Dedifferentiated amniotic fluid mesenchymal stem cell (primary cell): Measurements from ENCODE around the gene CLEC16A.
"Not testable (repeated sequence)": the region's sequence is repeated elsewhere in the genome, so short reads cannot be mapped to it uniquely, and the experiment has no call there.

ENCODE experiments used
- DNase-seq: peaks from one replicate; pipeline ENCODE4 v3.0.0-alpha.2; 2016; ENCODE audit errors: extremely low spot score

CLEC16A gene

DNA sequence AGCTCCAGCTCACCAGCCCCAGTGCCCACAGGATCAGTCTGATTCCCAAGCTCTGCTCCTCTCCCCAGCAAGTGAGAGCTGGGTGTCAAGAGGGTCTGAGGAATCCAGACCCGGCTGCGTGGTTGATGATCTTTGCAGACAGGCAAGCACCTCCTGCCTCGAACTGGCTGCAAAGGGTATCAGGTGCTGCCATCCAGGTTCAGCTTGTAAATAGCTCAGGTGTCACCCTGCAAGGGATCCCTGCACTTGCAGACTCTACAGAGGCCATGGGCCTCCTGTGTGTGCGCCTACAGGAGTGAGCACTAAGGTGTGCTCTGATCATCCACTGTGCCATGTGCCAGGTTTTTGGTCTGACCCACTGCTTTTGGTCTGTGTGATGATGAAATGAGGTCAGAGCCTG, 18.3 kb upstream of the CLEC16A start:
- DNase-seq = no peak

DNA sequence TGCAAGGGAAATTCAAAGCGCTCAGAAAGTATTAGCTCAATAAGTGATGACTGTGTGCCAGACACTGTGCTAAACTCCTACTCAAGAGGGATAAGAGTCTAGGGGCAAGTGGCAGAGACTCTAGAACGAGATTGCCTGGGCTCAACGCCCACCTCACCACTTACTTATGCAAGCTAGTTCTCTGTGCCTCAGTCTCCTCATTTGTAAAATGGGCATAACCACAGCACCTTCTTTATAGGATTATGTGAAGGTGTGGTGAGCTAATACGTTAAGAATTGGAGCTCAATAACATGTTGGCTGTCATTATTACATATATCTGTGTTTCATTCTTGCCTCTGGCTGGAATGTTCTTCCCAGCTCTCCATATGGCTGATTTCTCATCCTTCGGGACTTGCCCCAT, 17.5 kb upstream of the CLEC16A start:
- DNase-seq = no peak

DNA sequence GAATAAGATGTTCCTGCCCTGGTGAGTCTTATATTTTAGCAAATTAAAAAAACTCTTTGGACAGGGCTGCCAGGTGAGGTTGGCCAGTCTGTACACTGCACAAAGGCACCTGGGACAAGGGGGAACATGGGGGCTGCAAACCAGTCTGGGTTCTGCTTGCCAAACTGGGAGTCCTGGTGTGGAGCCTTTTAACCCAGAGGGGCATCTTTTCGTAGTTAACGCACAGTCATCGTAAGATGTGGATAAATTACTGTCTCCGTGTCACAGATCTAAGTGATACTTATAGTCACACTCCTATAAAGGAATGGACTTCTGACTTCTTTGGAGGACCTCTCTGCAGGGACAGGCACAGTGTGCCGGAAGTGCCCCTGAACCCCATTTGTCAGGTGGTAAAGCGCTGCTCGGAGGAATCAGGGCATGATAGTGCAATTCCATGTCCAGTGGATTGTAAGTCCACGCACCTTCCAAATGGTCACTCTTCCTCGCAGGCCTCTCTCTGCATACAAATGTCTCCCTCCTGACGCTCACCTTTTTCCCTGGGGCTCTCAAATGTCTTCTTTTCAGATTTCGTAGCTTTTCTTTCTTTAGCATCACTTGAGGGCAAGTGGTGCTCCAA, 16.8 kb upstream of the CLEC16A start:
- DNase-seq = no peak

DNA sequence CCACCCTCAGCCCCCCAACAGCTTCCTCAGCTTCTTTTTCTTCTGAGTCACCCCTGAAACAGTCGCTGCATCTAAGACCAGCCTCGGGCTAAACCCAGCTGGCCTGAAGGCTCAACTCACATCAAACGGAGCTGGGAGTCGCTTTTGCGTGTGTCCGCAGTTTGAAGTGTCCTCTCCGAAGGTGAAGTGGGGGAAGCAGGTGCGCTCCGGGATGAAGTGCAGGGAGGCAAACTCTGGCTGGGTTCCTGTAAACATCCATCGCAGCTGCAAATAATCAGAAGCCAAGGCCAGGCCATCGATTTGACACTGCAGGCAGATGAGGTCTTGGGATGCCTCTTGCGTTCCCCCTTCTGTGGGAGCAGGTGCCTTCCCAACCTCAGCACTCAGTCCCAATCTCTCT, 15.3 kb upstream of the CLEC16A start:
- not testable (repeated sequence) for DNase-seq

DNA sequence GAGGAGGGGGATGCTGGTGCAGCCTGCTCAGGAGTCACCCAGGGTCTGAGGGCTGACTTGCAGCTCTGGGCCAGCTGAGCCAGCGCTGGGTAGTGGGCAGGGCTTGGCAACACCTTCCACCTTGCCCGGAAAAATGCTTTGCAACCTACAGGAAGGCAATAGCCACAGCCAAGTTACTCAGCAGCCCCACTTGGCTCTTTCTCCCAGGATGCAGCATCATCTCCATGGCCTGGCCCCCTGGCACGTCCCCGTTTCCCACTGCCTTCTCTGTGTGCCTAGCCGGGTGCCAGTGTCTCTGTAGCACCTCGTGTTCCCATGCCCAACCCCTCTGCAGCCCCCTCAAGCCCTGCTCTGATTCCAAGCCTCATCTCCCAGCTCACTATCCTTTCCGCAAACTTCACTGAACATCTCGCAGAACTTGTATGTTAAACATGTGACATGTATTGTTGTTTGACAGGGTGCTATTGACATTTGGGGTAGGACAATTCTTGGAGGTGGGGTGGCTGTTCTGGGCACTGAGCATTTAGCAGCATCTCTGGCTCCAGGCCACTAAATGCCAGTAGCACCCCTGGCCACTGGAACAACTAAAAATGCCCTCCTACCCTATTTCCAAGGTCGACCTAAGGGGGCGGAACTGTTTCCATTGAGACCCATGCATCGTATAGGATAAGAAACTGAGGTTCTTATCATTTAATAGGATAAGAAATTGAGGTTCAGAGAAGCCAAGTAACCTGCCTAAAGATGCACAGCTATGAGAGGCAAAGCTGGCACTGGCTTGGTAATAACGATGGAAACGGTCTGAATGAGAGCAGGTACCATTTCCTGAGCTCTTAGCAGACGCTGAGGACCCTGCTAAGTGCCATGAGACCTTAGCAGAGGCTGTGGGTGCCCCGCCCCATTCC, 14.3 kb upstream of the CLEC16A start:
- DNase-seq = no peak

DNA sequence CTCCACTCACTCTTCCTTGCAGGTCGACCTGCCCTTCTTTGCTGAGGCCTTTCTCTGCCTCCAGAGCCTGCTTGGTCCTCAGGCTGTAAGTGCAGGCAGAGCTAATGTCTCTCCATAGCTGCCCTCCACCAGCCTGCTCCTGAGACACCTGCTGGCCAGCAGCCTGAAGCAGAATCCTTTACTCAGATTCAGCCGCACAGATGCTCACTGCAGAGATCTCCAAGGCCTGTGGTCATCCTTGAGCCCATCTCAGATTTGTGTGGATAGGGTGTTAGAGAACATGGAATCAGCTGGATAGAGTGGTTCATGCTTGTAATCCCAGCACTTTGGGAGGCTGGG, 13.6 kb upstream of the CLEC16A start:
- DNase-seq = no peak

DNA sequence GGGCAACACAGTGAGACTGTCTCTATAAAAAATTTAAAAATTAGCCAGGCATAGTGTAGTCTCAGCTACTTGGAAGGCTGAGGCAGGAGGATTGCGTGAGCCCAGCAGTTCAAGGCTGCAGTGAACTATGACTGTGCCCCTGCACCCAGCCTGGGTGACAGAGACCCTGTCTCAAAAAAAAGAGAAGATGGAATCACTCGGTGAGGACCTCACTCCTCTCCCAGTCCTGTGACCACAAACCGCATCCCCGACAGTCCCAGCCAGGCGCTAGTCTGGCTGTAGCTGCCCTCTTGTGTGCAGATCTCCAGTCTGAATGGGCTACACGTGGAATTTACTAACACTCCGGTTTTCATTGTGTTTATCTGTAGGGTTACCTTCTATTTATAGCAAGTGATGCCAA, 13.2 kb upstream of the CLEC16A start:
- no peak for DNase-seq

DNA sequence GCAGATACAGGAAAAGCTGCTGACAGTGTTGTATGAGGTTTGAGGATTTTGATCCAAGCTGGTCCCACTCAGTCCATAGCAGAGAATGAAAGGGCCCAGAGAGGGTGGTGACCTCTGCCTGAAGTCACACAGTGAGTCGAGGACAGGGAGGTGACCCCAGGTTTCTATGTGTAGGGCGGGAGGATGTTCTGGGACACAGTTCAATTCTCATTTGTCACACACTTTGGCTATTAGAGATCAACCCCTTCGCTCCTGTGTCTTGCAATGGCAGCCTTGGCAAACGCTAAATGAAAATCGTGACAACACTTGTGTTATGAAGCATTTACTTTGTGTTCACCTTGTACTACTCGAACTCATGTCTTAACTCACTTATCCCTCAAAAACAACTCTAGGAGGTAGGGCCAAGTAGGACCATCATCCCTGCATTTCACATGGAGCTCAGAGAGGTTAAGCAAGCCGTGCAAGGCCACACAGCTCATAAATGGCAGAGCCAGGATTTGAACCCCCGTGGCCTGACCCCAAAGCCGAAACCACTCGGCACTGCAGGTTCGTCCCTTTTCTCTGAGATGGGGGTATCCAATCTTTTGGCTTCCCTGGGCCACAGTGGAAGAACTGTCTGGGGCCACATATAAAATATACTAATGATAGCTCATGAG, 12.3 kb upstream of the CLEC16A start:
- no peak for DNase-seq

DNA sequence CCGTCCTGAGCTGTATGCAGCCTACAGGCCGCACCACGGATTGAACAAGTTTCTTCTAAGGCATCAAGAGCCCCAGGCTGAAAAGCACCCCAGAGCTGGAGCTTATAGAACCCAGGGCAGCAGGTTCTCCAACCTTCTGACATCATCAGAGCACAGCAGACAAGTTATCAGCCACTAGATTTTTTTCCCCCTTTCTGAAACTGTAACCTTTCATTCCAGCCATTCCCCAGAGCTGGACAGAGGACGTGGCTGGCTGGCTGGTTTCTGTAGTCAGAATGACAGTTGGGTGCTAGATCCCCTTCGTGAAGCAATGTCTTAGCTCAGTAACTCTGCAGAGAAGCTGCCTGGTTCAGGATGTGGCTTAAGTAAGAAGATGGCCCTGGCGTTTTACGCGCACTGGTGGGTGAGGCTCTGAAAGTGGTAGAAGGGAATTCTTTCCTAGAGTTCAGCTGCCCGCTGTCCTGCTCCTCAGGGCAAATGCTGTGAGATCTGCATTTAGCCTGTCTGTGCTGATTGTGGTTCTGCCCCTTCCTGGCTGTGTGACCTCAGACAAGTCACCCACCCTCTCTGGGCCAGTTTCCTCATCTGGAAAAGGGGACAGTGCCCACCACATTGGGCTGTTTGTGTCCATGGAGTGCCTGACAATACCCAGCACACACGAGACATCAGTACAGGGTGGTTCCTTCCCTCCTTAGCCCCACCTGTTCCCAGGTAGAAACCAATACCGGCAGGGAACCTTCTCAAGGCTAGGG, 11.2 kb upstream of the CLEC16A start:
- DNase-seq = no peak

DNA sequence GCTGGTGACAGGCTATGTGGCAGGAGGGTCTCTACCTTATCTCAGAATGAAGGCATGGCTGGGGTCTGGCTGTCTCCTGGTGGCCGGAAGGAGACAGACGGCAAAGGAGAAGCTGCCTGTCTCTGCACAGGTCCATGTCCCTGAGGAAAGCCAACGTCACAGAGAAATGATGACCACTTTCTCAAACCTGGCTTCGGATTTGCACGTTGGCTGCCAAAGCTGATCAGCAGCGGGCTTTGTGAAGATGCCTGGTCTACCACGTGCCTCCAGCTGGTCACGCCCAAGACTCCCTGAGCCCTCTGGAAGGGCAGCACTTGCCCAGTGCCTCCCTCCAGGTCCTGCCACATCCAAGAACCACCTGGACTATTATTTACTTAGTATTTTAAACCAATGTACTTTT, 10.5 kb upstream of the CLEC16A start:
- DNase-seq = no peak

DNA sequence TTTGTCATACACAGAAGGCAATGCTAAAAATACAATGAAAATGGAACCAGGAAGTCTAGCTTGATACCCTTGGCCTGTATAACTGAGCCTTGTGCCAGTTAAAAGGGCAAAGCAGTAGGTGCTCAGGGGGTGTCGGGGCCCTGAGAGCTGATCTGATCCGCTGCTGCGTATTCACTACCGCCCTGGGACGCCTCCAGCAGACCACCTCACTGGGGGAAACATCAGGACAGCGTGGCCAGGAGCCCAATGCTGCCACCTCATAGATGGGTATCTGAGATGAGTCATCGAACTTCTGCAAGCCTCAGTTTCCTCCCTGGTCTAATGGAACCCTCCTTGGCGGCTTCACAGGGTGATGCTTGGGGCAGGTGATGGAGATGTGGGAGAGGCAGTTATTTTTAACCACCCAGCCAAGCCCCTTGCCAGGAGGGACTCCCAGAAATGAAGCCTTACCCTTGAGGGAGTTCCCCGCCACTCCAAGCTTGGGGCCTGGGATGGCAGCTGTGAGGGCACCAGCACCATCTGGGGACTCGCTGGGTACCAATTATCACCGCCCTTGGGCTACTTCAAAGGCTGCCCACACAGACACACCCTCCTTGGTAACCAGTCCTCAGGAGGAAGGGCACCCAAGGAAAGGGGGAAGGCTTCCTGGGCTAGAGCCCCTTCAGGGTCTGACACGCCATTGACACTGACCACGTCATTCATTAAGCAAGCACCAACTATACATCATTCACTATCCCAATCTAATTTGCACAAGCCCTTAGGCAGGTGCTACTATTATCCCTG, 9.8 kb upstream of the CLEC16A start:
- DNase-seq = no peak

DNA sequence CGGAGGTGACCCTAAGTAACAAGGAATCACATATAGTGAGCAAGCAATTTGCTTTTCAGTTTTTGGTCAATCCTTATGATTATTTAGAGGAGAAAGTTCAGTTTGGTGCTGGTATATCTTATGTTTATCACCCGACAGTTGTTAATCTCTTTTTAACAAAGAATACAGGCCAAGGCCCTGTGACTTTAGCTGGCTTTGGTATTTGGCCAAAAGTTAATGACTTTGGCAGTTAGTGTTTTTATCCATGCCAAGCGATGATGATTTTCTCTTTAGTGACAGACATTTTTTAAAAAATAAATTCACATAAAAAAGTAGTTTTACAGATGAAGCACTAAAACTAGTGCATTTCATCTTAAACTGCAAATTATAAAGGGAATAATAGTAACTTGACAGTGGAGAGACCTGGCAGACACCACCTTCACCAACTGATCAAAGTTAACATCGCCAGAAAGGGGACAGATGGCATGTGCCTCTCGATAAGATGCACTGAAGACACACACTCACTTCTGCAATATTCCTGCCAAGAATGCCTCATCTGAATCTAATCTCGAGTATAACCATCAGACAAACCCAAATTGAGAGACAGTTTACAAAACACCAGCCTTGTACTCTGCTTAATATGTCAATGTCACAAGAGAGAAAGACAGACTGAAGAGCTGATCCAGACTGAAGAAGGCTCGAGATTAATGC, 9.0 kb upstream of the CLEC16A start:
- DNase-seq = no peak

DNA sequence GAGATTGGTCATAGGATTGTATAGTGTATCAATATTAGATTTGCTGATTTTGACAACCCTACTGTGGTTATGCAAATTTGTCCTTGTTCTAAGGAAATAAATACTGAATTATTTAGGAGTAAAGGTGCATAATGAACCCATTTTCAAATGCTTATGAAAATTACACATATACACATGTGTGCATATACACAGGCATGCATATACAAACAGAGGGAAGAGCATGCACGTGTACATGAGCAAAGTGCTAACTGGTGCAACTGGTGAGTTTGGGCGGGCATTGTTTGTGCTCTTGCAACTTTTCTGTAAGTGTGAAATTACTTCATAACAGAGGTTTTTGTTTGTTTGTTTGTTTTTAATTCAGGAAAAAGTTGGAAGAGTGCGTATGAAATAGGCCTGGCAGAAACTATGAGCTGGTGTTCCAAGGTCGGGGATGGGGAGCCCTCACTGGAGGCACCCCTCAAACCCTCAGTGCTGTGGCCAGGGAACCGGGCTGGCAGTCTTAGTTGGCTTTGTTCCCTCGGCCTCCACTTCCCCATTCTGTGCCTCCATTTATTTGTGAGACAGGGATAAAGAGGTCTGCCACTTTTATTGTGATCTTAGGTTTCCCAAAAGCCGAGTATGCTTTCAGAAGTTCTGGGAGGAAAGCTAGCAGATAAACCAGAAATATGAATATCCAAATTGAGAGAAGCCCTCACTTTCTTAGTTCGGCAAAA, 7.9 kb upstream of the CLEC16A start:
- DNase-seq = no peak

DNA sequence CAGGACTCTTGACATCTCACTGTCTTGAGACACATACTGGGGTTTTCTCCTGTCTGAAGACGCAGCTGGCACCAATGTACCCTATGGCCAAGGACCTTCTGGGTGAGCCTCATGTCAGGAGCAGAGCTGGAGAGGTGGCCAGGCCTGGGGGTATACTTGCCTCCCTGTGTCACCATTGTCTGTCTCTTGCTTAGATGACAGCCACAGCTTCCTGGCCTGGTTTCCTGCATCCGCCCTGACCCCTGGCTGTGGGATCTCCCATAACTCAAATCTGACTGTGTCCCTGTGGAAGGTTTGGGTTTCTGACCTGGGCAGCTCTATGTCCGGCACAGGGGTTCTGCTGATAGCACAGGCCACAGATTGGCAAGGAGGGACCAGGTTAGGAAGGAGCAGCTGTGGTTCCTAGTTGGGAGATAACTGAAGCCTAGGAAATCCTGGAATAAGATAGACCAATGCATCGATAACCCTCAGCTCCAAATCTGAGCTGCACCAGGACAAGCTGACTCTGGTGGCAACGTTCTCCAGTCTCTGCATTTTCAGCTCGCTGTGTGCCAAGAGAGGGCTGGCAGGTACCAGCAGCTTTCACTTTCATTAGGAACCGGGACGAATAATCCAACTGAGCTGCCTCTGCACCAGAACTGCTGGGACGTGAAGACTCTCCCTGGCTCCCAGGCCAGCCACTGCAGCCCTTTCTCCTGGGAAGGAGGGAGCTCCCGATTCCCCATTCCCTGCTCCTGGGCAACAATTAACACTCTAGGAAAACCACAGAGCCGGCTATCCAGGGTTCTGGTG, 7.1 kb upstream of the CLEC16A start:
- no peak for DNase-seq

DNA sequence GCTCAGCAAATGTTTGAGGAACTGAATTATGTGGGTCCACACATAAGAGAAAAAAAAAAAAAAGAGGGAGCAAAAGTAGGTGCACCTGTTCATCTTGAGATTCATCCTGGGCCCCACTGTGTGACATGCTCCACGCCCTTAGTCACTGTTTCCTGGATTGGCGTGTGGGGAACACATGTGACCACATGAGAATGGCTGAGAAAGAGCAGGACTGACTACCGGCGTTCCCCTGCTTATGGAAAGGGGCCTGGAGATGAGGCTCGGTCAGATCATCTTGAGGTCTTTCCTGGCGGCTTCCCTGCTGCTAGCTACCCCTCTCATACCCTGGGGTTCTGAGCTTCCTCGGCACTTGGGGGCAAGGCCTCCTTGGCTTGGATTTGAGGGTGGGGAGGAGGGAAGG, 6.0 kb upstream of the CLEC16A start:
- DNase-seq = no peak

DNA sequence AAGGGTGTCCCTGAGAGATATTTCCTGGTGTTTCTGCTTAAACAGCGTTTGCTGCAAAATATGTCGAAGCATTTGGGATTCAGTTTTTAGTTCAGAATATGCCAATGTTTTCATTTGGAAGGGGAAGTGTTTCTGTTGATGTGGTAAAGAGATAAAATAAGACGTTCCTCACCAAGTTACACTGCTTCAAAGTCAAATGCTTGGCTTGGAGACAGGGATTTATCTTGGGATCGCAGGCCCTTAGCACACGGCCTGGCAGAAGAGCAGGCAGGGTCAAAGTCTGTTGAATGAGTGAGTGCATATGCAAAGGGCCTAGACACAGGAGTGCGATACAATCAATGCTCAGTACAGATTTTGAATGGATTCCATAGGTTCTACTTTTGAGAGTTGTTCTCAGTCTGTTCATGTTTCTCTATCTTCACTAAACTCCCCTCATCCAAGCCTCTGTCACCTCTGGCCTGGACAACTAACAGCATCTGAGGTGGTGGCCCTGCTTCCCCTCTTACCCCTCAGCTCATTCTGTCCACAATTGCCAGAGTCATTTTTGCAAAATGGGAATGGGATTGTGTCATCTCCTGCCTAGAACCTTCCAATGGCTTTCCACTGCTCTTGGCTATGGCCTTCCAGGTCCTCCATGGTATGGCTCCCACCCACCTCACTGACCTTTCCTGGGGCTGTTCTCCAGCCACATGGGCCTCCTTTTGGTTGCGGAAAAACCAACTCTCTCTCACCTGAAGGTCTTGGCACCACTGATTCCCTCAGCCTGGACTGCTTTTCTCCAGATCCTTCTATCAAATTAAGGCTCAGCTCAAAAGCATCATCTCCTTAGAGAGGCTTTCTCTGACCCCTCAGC, 5.3 kb upstream of the CLEC16A start:
- DNase-seq = no peak

DNA sequence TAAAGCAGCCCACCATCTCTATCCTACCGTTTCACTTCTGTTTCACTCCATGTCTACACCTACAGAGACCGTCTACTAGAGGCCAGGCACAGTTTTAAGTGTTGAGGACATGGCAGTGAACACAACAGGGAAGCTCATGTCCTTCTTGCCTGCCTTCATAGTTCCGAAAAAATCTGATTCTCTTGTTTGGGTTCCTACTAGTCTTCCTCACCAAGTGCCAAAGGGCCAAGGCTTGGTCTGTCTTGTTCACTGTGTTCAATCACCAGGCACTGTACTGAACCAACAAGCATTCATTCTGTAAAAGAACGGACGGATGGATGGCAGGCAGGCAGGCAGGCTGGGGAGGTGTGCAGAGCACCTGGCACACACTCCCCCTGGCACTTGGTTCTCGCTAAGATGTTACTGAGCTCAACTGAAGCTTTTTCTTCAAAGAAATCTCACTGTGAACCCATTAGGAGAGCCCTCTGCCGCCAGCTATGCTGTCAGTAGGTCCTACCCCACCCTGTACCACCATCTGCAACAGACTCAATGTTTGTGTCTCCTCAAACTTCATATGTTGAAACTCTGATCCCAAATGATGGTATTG, 4.6 kb upstream of the CLEC16A start:
- DNase-seq = no peak

DNA sequence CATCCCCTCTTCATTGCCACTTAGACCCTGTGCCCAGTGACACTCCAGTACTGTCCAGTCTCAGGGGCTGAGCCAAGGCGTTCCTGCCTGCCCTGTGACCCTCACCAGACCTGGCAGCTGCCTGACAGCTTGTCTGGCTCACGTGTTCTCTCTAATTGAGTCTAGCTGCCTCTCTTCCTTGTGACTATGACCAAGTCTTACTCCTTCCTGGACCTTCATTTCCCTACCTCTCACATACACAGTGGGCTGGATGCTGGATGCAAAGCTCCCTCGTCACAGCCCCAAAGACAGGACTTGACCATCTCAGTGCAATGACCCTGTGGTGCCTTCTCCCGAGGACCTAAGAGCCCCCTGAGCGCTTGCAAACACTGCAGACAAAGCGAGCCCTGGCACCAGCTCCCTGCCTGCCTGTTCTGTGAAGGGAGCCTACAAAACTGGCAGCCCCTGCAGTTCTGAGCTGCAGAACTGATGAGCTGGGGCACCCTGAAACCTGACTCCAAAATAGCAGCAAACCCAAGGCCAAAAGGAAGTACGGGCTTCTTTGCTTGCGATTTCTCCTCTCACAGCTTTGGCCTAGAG, 3.8 kb upstream of the CLEC16A start:
- DNase-seq = no peak
